ENCODE measurements around the gene KRT34.
"Not testable (repeated sequence)": the region's sequence is repeated elsewhere in the genome, so short reads cannot be mapped to it uniquely, and the experiment has no call there.

Gene KRT34

GRCh38 chr17:41352597-41353366 lies 29.3 kb downstream of the KRT34 start:
- TF ChIP-seq, protein P1, sequence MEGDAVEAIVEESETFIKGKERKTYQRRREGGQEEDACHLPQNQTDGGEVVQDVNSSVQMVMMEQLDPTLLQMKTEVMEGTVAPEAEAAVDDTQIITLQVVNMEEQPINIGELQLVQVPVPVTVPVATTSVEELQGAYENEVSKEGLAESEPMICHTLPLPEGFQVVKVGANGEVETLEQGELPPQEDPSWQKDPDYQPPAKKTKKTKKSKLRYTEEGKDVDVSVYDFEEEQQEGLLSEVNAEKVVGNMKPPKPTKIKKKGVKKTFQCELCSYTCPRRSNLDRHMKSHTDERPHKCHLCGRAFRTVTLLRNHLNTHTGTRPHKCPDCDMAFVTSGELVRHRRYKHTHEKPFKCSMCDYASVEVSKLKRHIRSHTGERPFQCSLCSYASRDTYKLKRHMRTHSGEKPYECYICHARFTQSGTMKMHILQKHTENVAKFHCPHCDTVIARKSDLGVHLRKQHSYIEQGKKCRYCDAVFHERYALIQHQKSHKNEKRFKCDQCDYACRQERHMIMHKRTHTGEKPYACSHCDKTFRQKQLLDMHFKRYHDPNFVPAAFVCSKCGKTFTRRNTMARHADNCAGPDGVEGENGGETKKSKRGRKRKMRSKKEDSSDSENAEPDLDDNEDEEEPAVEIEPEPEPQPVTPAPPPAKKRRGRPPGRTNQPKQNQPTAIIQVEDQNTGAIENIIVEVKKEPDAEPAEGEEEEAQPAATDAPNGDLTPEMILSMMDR (IDR thresholded peaks at IDR 0.05), result no peak

- TF ChIP-seq, protein P1 (IDR thresholded peaks at IDR 0.05), result no peak
Observed at GRCh38 chr17:41351177-41351576, 30.9 kb downstream of the KRT34 start.

- TF ChIP-seq, protein P1 (IDR thresholded peaks at IDR 0.05), result not testable (repeated sequence)
Observed at GRCh38 chr17:41350381-41350878, 31.7 kb downstream of the KRT34 start, which contains the start of gene KRT33A. TSS of gene KRT33A (minus strand) at chr17:41350828. CDS start at chr17:41350767, 61 bp downstream.

DNA sequence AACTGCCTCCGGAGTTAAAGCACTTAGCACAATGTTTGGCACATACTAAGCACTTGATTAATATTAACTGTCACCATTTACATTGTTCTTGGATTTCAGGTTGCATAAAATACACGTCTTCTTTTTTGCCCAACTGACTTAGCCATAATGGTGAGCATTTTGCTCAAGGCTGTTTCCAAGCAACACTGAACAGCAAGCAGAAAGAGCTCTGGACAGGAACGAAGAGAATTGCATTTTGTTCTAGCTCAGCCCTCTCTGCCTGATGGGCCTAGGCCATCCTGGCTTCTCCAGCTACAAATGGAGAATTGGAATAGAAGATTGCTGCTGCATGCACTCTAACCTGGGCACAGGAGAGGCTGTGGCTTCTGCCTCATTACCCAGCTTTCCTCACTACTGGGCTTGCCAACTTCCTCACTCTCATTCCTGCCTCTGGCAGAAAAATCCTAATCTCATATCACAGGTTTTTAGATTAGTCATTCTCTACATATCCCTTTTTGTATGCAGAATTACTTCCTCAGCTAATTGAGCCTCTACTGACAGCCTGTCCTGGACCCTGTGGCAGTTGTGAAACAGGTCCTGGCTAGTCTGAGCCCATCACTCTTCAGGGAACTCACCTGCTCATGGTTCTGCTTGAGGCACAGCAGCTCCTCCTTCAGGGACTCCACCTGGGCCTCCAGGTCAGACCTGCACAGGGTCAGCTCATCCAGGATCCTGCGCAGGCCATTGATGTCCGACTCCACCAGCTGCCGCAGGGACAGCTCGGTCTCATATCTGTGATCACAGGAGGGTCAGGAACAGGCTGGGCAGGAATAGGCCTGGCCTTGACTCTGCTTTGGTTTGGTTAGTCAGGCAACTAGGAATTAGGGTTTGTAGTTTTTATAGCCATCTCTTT lies 34.0 kb downstream of the KRT34 start:
- TF ChIP-seq, protein P1 (IDR thresholded peaks at IDR 0.05), result no peak

DNA sequence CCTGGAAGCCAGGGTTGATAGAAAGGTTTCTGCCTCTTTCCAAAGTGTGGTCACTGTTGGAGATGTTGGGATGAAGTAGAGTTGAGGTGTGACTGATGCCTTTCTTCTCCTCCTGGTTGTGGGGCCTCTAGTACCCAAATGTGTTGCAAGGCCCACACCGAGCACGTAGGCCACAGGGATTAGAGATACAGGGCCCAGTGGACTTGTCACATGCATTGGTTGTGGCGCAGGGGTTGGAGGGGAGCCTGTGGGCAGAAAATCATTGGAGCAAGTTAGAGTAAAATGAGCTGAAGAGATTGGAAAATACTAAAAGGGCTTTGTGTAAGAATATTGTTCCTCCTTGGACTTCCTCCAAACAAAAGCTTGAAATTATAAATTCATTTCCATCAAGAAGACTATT lies 36.1 kb downstream of the KRT34 start:
- TF ChIP-seq, protein P1 (IDR thresholded peaks at IDR 0.05), result no peak

GRCh38 chr17:41343029-41343428 lies 39.1 kb downstream of the KRT34 start:
- TF ChIP-seq, protein P1 (IDR thresholded peaks at IDR 0.05), result no peak

All from LNCAP (cell line).